Karpas-422 (cell line): ENCODE results near the gene EGLN2. TPM values are rescaled to one million over a fixed set of nuclear protein-coding genes. Genes with fewer than 3 reads are reported as not detected.
"Not testable (repeated sequence)": the region's sequence is repeated elsewhere in the genome, so short reads cannot be mapped to it uniquely, and the experiment has no call there.

Experiments
- DNase-seq: peaks from one replicate; pipeline ENCODE4 v3.0.0-alpha.2; 2015
- H2AFZ ChIP-seq: fragments of 200-600 bp; sonication (generic); 2 replicates; pipeline ENCODE4 v1.6.1; 2014; ENCODE audit warnings: antibody characterized with exemption, low read length, mixed read lengths
- H3K27ac ChIP-seq: fragments of 200-600 bp; sonication (generic); 2 replicates; pipeline ENCODE4 v1.5.1; 2014; ENCODE audit warnings: mild to moderate bottlenecking, low read length, moderate library complexity
- H3K27me3 ChIP-seq: fragments of 200-600 bp; sonication (generic); 2 replicates; pipeline ENCODE4 v1.6.1; 2014; ENCODE audit warnings: low read length, mixed read lengths
- H3K36me3 ChIP-seq: fragments of 200-600 bp; sonication (generic); 2 replicates; pipeline ENCODE4 v1.6.1; 2014; ENCODE audit warnings: low read length, mixed read lengths; ENCODE audit not compliant: insufficient read depth
- H3K4me1 ChIP-seq: fragments of 200-600 bp; sonication (generic); 2 replicates; pipeline ENCODE4 v1.6.1; 2014; ENCODE audit warnings: mild to moderate bottlenecking, low read length, mixed read lengths
- H3K4me2 ChIP-seq: fragments of 200-600 bp; sonication (generic); 2 replicates; pipeline ENCODE4 v1.6.1; 2014; ENCODE audit warnings: low read length, low read depth, mild to moderate bottlenecking; ENCODE audit not compliant: poor library complexity, severe bottlenecking
- H3K4me3 ChIP-seq: fragments of 200-600 bp; sonication (generic); 2 replicates; pipeline ENCODE4 v1.5.1; 2014; ENCODE audit warnings: mild to moderate bottlenecking, antibody characterized with exemption, low read length, mixed read lengths
- H3K79me2 ChIP-seq: fragments of 200-600 bp; sonication (generic); 2 replicates; pipeline ENCODE4 v1.6.1; 2014; ENCODE audit warnings: mild to moderate bottlenecking, low read length, mixed read lengths
- H3K9ac ChIP-seq: fragments of 200-600 bp; sonication (generic); 2 replicates; pipeline ENCODE4 v1.6.0; 2014; ENCODE audit warnings: low read length
- H3K9me2 ChIP-seq: fragments of 200-600 bp; sonication (generic), shearing (Covaris generic); replicated peaks from 2 replicates; pipeline ENCODE4 v1.6.0; 2014; ENCODE audit warnings: mild to moderate bottlenecking, low read length, moderate library complexity; ENCODE audit not compliant: insufficient read depth
- H3K9me3 ChIP-seq: fragments of 300-700, 200-600 bp; sonication (generic); 2 replicates; pipeline ENCODE4 v1.6.1; 2014; ENCODE audit warnings: low read length, mixed read lengths
- H4K20me1 ChIP-seq: fragments of 200-600 bp; sonication (generic); 2 replicates; pipeline ENCODE4 v1.6.1; 2014; ENCODE audit warnings: mild to moderate bottlenecking, antibody characterized with exemption, low read length, low read depth; ENCODE audit not compliant: insufficient read depth
- total RNA-seq: library from RNA; depleted of rRNA; stranded (reverse); fragments of >200 nt; shearing (Covaris generic); gene quantifications from 2 replicates; pipeline ENCODE4 v1.2.3, GENCODE V29; 2014; ENCODE audit warnings: low replicate concordance

The EGLN2 gene
- total RNA-seq, 1 experiment from 2014 or later, result 49.4 TPM

GRCh38 chr19:40756502-40757110 lies 42.4 kb upstream of the EGLN2 start:
- no peak overlapping the region for H3K9ac ChIP-seq
- peaks cover 55% of the 10 kb centered on the region for H3K36me3 ChIP-seq

GRCh38 chr19:40758491-40758890 lies 40.5 kb upstream of the EGLN2 start:
- peaks cover 55% of the 10 kb centered on the region for H4K20me1 ChIP-seq
- DNase-seq, result no peak
- no peak overlapping the region for H3K4me3 ChIP-seq

More at GRCh38 chr19:40756502-40757110, 42.4 kb upstream of the EGLN2 start:
- peaks cover 46% of the 10 kb centered on the region for H4K20me1 ChIP-seq
- H3K9me3 ChIP-seq, result no peaks in the 10 kb centered on the region
- no peak overlapping the region for H2AFZ ChIP-seq
- no peak overlapping the region for H3K27ac ChIP-seq
- no peaks in the 10 kb centered on the region for H3K9me2 ChIP-seq
- H3K4me2 ChIP-seq, result no peak overlapping the region
- no peaks in the 10 kb centered on the region for H3K27me3 ChIP-seq
- peaks cover 32% of the 10 kb centered on the region for H3K4me1 ChIP-seq
- no peak overlapping the region for H3K4me3 ChIP-seq
- peaks cover 68% of the 10 kb centered on the region for H3K79me2 ChIP-seq
- DNase-seq, result no peak

GRCh38 chr19:40759352-40759751 lies 39.6 kb upstream of the EGLN2 start:
- H3K27me3 ChIP-seq, result no peaks in the 10 kb centered on the region
- H3K9ac ChIP-seq, result no peak overlapping the region
- peaks cover 78% of the 10 kb centered on the region for H3K36me3 ChIP-seq
- no peak overlapping the region for H3K27ac ChIP-seq
- no peak overlapping the region for H3K4me2 ChIP-seq
- H3K4me1 ChIP-seq, result peaks cover 17% of the 10 kb centered on the region
- peaks cover 53% of the 10 kb centered on the region for H4K20me1 ChIP-seq
- DNase-seq, result no peak
- H3K79me2 ChIP-seq, result peaks cover 42% of the 10 kb centered on the region
- H3K9me3 ChIP-seq, result no peaks in the 10 kb centered on the region
- no peak overlapping the region for H3K4me3 ChIP-seq
- no peaks in the 10 kb centered on the region for H3K9me2 ChIP-seq
- no peak overlapping the region for H2AFZ ChIP-seq

More at GRCh38 chr19:40758491-40758890, 40.5 kb upstream of the EGLN2 start:
- peaks cover 73% of the 10 kb centered on the region for H3K36me3 ChIP-seq
- no peak overlapping the region for H3K4me2 ChIP-seq
- H3K9ac ChIP-seq, result no peak overlapping the region
- no peak overlapping the region for H2AFZ ChIP-seq
- H3K9me3 ChIP-seq, result no peaks in the 10 kb centered on the region
- H3K27me3 ChIP-seq, result no peaks in the 10 kb centered on the region
- H3K27ac ChIP-seq, result no peak overlapping the region
- peaks cover 22% of the 10 kb centered on the region for H3K4me1 ChIP-seq
- H3K9me2 ChIP-seq, result no peaks in the 10 kb centered on the region
- H3K79me2 ChIP-seq, result peaks cover 50% of the 10 kb centered on the region

GRCh38 chr19:40762754-40763470 lies 36.1 kb upstream of the EGLN2 start:
- no peaks in the 10 kb centered on the region for H3K4me1 ChIP-seq
- H3K9me3 ChIP-seq, result no peaks in the 10 kb centered on the region
- H3K4me2 ChIP-seq, result no peak overlapping the region
- no peak overlapping the region for H3K27ac ChIP-seq
- H3K79me2 ChIP-seq, result peaks cover 9% of the 10 kb centered on the region; the same call in 1 of the 2 replicates
- H3K9ac ChIP-seq, result no peak overlapping the region
- no peaks in the 10 kb centered on the region for H3K9me2 ChIP-seq
- H3K4me3 ChIP-seq, result no peak overlapping the region
- H2AFZ ChIP-seq, result no peak overlapping the region
- DNase-seq, result no peak
- no peaks in the 10 kb centered on the region for H3K27me3 ChIP-seq
- peaks cover 23% of the 10 kb centered on the region for H4K20me1 ChIP-seq
- peaks cover 73% of the 10 kb centered on the region for H3K36me3 ChIP-seq

- H3K4me1 ChIP-seq, result no peaks in the 10 kb centered on the region
- H3K27me3 ChIP-seq, result no peaks in the 10 kb centered on the region
- H3K4me3 ChIP-seq, result no peak overlapping the region
- no peak overlapping the region for H3K4me2 ChIP-seq
- H3K9ac ChIP-seq, result no peak overlapping the region
- H3K9me3 ChIP-seq, result no peaks in the 10 kb centered on the region
- no peak overlapping the region for H2AFZ ChIP-seq
- no peak for DNase-seq
- no peak overlapping the region for H3K27ac ChIP-seq
- H3K36me3 ChIP-seq, result peaks cover 69% of the 10 kb centered on the region
- peaks cover 23% of the 10 kb centered on the region for H4K20me1 ChIP-seq
- peaks cover 6% of the 10 kb centered on the region; the same call in 1 of the 2 replicates for H3K79me2 ChIP-seq
- H3K9me2 ChIP-seq, result no peaks in the 10 kb centered on the region
Measured at GRCh38 chr19:40763526-40763925, 35.5 kb upstream of the EGLN2 start.

- Histone ChIP-seq H3K36me3 (peaks cover 67% of the 10 kb centered on the region), H4K20me1 (peaks cover 23% of the 10 kb centered on the region), H3K9me3 (no peaks in the 10 kb centered on the region), H3K9ac (no peak overlapping the region), H3K9me2 (no peaks in the 10 kb centered on the region), H3K4me1 (no peaks in the 10 kb centered on the region), H3K4me2 (no peak overlapping the region), H3K27ac (no peak overlapping the region), H2AFZ (no peak overlapping the region), H3K79me2 (peaks cover 6% of the 10 kb centered on the region; the same call in 1 of the 2 replicates), H3K27me3 (no peaks in the 10 kb centered on the region), H3K4me3 (no peak overlapping the region)
- DNase-seq, result no peak
Measured at GRCh38 chr19:40763963-40764362, 35.0 kb upstream of the EGLN2 start.

GRCh38 chr19:40766385-40766784 lies 32.6 kb upstream of the EGLN2 start:
- not testable (repeated sequence) for H3K79me2 ChIP-seq, H4K20me1 ChIP-seq, H3K9me2 ChIP-seq, H3K9me3 ChIP-seq, H3K27me3 ChIP-seq, H3K4me1 ChIP-seq, H3K27ac ChIP-seq, DNase-seq, H2AFZ ChIP-seq, H3K4me2 ChIP-seq, H3K4me3 ChIP-seq, H3K9ac ChIP-seq
- peaks cover 44% of the 10 kb centered on the region for H3K36me3 ChIP-seq

- H3K27me3 ChIP-seq, result no peaks in the 10 kb centered on the region
- H3K4me1 ChIP-seq, result no peaks in the 10 kb centered on the region
- H4K20me1 ChIP-seq, result no peaks in the 10 kb centered on the region
- no peak overlapping the region for H3K9ac ChIP-seq
- no peaks in the 10 kb centered on the region for H3K79me2 ChIP-seq
- H3K36me3 ChIP-seq, result peaks cover 21% of the 10 kb centered on the region
- no peak for DNase-seq
- H3K4me3 ChIP-seq, result no peak overlapping the region
- H2AFZ ChIP-seq, result no peak overlapping the region
- no peak overlapping the region for H3K27ac ChIP-seq
- H3K9me3 ChIP-seq, result no peaks in the 10 kb centered on the region
- H3K4me2 ChIP-seq, result no peak overlapping the region
- no peaks in the 10 kb centered on the region for H3K9me2 ChIP-seq
Measured at GRCh38 chr19:40768869-40769268, 30.1 kb upstream of the EGLN2 start.
